Stimulated activated CD8-positive, alpha-beta memory T cell treated with anti-CD3 and anti-CD28 coated beads, Interleukin-12 subunit alpha, Interleukin-12 subunit beta, amount 100 ng/mL, for 24 hours (primary cell): Measurements from ENCODE around the gene TRA2A.
"Not testable (repeated sequence)": the region's sequence is repeated elsewhere in the genome, so short reads cannot be mapped to it uniquely, and the experiment has no call there.

Experiments
- DNase-seq: peaks from one replicate; pipeline ENCODE4 v3.0.0-alpha.2; 2020; ENCODE audit errors: extremely low read depth

TRA2A gene

GRCh38 chr7:23531794-23532489, at the start of gene TRA2A:
Gene TRA2A (minus strand): TSS chr7:23531981. CDS start chr7:23531824, 157 bp downstream.
- DNase-seq, result peak; percentile 93

- DNase-seq, result no peak
Observed at GRCh38 chr7:23570592-23571200, 38.9 kb upstream of the TRA2A start.

GRCh38 chr7:23558303-23558702, 26.5 kb upstream of the TRA2A start:
- no peak for DNase-seq

- DNase-seq, result no peak
Observed at GRCh38 chr7:23547662-23548061, 15.9 kb upstream of the TRA2A start.

- peak; percentile 28 for DNase-seq
Observed at GRCh38 chr7:23546897-23547572, 15.3 kb upstream of the TRA2A start.

GRCh38 chr7:23545493-23545892, 13.7 kb upstream of the TRA2A start:
- DNase-seq, result no peak

GRCh38 chr7:23544913-23545354, 13.2 kb upstream of the TRA2A start:
- DNase-seq, result no peak

GRCh38 chr7:23542752-23543151, 11.0 kb upstream of the TRA2A start:
- no peak for DNase-seq

GRCh38 chr7:23539494-23539907, 7.7 kb upstream of the TRA2A start:
- DNase-seq, result no peak

- no peak for DNase-seq
Observed at GRCh38 chr7:23538301-23538700, 6.5 kb upstream of the TRA2A start.

- no peak for DNase-seq
Observed at GRCh38 chr7:23533238-23533604, 1.4 kb upstream of the TRA2A start.

- DNase-seq, result no peak
Observed at GRCh38 chr7:23532490-23533237, 883 bp upstream of the TRA2A start.

- peak; percentile 21 for DNase-seq
Observed at GRCh38 chr7:23531050-23531793, 559 bp downstream of the TRA2A start.

- DNase-seq, result no peak
Observed at GRCh38 chr7:23530405-23530804, 1.4 kb downstream of the TRA2A start.

- DNase-seq, result no peak
Observed at GRCh38 chr7:23529262-23529859, 2.4 kb downstream of the TRA2A start.

GRCh38 chr7:23525611-23526010, 6.2 kb downstream of the TRA2A start:
- not testable (repeated sequence) for DNase-seq

GRCh38 chr7:23524473-23524872, 7.3 kb downstream of the TRA2A start:
- no peak for DNase-seq

GRCh38 chr7:23523486-23524075, 8.2 kb downstream of the TRA2A start:
- no peak for DNase-seq

GRCh38 chr7:23520582-23520981, 11.2 kb downstream of the TRA2A start:
- DNase-seq, result no peak

- DNase-seq, result no peak
Observed at GRCh38 chr7:23514755-23515154, 17.0 kb downstream of the TRA2A start.

- DNase-seq, result not testable (repeated sequence)
Observed at GRCh38 chr7:23513746-23514145, 18.0 kb downstream of the TRA2A start.
